HG03135 (cell line): ENCODE measurements around the gene STYX.
A peak's percentile ranks its signal among the peaks of the same experiment; 100 is the strongest.

Experiments used
- ATAC-seq: cut with Tn5 transposase; IDR thresholded peaks from one replicate; pipeline ENCODE4 v1.9.1; 2021; ENCODE audit warnings: mild to moderate bottlenecking, moderate library complexity; ENCODE audit not compliant: unreplicated experiment

The STYX gene, protein sequence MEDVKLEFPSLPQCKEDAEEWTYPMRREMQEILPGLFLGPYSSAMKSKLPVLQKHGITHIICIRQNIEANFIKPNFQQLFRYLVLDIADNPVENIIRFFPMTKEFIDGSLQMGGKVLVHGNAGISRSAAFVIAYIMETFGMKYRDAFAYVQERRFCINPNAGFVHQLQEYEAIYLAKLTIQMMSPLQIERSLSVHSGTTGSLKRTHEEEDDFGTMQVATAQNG

DNA sequence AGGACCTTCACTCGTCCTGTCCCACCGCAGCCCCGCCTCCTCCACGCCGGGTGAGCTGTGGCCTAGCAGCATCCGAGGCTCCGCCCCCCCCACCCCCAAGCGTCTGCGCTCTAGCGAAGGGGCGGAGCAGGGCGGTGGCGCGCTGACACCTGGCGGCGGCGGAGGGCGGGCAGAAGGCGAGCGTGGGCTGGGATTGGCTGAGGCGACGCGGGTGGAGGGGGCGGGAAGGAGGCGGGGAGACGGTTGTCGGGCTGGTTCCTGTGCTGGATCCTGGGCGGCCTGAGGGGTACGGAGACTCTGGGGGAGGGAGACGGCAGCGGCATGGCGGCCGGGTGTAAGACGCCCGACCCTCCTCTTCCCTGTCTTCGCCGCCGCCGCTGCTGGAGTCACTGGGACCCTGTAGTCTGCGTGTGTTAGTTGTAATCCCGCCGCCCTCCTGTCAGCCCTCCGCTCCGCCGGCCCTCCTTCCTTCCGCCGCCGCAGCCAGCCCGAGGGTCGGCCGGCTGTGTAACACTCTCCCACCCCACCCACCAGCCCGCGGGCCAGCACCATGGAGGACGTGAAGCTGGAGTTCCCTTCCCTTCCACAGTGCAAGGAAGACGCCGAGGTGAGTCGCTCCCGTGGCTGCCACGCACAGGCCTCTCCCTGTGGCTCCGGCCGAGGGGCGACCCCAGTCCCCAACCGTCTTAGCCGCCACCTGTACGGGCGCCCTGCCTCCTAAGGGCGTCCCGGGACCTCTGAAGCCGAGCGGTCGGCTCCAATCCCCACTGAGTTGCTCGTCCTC lies at the start of gene STYX:
Gene STYX, plus strand, starts transcription at position 242 of the 784 bp plus-strand sequence. Its CDS starts 309 bp downstream, at position 551.
- peak; percentile 91 for ATAC-seq

DNA sequence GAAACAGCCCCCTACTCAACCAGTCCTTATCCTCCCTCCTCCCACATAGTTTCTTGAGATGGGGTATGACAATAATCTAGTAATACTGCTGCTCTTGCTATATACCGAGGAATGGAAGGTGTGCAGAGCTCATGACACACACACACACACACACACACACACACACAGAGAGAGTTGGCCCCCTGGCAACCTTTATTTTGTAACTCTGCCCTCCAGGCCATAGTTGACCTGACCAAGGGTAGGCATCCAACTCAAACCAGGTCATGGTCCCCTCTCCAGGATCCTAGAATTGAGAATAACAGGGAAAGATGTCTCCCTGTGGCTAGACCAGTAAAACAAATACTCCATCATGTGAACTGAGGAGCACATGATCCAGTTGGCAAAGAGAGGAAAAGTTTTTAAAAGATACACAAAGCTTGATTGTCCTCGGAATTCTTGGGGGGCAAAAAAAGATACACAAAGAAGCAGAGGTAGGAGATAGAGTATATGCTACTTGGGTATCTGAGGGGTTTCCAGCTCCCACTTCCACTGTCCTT lies 45.9 kb upstream of the STYX start:
- ATAC-seq: no peak

DNA sequence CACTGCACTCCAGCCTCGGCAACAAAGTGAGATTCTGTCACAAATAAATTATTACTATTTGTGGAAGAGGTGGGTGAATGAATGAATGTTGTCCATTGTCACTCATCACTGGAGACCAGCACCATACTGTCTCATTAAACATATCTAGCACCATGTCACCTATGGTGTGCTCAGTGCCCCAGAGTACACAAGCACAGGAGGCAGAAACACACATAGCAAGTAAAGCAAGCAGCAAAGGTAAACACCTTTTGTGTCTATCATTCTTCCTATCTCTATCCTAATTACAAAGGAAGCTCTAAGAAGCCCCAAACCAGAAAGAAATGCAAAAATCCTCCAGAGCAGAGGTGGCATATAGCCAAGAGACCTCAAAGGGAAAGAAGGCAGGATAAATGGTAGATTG lies 43.8 kb upstream of the STYX start:
- ATAC-seq: no peak

DNA sequence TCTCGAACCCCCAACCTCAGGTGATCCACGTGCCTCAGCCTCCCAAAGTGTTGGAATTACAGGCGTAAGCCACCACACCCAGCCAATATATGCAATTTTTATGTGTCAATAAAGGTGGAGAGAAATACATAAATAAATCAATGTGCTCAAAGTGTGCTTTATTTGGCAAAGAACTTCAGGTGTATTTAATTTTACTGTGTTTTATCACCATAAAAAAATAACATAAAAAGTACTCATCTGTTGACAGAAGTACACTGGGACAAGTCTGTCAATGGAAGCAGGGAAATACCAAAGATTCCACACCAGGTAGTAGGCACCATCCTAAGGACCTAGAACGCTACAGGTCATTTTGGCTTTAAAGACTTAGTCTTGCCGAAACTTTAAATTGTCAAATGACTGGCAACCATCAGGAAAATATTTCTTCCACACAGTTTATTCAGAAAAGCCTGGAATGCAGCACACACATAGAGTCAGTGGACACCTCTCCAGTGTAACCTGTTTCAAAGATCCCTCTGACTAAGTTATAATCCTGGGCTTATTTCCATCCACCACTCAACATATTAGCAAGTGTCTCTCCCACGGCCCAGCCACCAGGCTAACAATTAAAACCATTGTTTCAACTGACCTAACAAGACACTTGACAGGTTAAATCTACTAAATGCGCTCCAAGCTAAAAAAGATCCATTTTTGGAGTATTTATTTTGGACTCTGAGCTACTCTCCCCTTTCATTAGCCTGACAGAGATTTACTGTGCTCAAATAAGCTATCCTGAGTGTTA lies 38.8 kb upstream of the STYX start:
- no peak for ATAC-seq

DNA sequence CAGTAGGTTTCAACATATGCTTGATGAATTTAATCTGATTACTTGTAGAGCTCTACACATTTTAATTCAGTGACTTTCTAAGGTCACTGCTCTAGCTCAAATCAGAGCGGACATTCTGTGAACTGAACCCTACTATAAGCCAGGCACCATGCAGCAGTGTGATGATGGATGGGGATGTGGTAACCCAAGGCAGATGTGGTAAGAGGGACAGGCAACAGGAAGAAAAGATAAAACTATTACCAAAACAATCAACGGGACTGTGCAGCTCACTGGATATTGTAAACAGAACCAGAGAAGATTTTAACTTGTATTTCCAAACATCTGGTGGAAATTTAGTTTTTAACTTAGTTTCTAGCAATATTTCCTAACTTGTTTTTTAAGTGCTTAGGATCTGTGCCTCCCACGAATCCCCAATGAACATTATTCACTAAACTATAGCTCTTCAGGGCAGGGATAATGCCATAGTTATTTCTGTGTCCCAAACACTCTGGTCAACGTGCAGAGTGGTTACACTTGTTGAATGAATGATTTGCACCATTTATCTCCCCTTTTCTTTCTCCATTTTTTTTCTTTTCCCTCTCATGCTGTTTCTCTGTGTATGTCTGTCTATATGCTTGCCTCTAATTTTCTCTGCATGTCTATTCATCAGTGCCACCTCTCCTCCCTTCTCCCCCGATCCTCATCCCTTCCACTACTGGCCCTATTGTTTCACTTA lies 37.6 kb upstream of the STYX start:
- ATAC-seq: no peak

DNA sequence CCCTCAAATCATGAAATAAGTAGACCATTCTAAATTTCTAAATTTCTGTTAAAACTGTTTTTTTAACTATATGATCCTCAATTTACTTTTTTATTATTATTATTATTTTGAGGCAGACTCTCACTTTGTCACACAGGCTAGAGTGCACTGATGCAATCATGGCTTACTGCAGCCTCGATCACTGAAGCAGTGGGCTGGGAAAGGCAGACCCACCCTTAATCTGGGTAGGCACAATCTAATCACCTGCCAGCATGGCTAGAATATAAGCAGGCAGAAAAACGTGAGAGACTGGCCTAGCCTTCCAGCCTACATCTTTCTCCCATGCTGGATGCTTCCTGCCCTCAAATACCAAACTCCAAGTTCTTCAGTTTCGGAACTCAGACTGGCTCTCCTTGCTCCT lies 36.9 kb upstream of the STYX start:
- no peak for ATAC-seq

DNA sequence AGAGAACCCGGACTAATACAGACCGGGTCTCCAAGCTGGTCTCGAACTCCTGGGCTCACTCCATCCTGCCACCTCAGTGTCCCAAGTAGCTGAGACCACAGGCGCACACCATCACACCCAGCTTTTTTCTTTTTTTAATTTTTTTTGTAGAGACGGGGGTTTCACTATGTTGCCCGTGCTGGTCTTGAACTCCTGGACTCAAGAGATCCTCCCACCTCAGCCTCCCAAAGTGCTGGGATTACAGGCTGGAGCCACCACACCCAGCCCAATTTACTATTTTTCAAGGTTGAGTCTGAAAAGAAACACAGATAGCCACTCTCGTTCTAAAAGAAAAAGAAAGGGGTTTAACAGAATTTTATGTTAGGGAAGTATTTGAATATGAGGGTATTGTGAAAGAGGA lies 36.4 kb upstream of the STYX start:
- no peak for ATAC-seq

DNA sequence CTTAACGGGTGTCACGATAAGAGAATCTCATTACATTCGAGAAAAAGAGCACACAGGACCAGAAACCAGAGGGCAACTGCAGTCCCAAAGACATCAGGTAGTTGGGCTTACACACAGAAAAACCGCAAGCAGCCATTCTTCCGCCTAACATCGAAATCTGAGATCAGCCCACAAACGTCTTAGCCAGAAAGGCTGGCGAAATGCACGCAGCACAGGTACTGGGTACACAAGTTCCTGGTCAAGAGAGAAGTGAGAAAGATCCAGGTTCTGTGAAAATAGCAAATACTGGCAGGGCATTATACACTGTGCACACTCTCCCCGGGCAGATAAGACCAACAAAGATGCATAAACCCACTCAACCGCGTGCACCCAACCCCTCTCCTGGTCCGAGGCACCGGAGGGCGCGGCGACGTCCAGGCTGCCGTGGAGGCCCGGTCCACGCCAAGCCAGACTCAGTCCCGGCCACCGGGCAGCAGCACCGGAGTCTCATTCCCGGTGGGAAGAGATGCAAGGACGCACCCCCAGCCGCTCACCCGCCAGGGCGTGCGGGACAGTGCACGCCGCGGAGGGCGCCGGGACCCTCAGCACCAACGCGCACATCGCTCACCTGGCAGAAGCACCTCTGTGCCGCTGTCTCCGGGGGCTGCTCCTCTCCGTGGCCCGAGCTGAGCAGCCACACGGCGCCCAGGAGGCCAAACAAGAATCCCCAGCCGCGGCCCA lies 35.0 kb upstream of the STYX start:
- ATAC-seq: peak; percentile 50

DNA sequence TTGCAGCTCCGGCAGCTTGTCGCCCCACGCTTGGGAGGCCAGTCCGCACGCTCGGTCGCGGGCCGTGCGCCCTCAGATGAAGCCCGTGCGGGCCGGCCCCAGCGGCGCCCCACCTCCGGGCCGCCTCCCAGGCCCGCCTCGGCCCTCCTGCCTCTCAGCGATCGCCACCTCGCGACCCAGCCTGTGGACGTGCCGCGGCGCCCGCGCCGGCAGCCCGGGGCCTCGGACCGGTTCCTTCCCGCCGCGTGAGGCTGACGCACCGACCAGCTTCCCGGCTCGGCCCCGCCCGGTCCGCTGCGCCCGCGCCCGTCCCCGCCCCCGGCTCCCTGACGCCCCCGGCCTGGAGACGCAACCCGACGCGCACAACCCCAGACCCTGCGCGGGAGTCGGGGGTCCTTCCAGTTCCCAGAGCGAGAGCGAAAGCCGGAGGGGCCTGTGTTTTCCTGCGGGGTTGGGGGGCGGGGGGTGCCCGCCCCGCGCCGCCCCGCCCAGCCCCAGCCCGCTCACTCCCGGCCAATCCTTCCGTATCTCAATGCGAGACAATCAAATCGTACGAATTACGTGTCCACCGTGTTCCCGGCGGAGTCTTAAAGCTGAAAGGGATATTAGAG lies 34.4 kb upstream of the STYX start, which contains the start of gene ERO1A:
Gene ERO1A, minus strand, starts transcription at position 78 of the 611 bp plus-strand sequence. Its CDS starts 77 bp downstream, at position 1.
- ATAC-seq: peak; percentile 60

DNA sequence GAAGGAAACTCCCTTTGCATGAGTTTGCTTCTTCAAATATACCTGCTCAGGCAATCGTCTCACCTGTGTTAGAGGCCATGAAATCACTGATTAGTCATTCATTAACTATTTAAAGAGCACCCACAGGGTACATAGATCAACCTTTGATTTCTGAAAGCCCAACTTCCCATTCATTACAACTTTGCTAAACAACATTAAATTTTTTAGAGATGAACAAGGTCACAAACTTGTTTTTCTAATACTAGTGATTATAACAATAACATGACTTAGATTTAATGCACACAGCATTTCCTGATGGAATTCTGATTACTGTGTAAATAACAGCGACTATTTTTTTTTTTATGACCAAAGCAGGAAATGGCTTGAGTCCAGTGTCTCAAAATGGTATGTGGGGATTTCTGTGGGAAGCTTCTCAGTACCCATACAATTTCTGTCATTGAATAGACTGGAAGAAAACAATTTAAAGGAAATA lies 29.2 kb upstream of the STYX start:
- no peak for ATAC-seq

DNA sequence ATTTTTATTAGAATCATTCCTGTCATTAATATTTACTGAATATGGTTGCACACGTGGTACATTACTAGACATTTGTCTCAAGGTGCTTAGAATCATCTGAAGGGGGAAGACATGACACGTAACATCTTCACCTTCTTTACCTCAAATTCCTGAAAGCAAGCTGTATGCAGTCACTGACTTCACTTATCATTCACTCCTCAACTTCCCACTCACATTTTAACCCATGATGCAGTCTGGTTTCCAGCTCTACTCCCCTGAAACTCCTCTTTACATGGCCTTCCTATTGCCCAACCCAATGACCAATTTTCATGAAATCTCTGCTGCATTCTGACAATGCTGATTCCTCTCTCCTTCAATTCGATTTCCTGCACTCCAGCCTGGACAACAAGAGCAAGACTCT lies 28.7 kb upstream of the STYX start:
- ATAC-seq: no peak

DNA sequence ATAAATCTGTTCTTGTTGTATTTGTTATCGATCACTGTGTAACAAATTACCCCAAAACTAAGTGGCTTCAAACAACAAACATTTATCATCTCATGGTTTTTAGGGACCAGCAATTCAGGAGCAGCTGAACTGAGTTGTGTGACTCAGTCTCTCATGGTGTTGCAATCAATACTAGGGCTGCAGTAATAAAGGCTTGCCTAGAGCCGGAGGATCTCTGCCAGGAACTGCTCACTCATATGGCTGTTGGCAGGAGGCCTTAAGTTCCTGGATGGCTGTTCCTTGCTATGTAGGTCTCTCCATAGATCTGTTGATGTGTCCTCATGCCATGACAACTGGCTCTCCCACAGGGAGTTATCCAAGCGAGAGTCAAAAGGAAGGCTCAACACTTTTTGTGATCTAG lies 26.7 kb upstream of the STYX start:
- no peak for ATAC-seq

DNA sequence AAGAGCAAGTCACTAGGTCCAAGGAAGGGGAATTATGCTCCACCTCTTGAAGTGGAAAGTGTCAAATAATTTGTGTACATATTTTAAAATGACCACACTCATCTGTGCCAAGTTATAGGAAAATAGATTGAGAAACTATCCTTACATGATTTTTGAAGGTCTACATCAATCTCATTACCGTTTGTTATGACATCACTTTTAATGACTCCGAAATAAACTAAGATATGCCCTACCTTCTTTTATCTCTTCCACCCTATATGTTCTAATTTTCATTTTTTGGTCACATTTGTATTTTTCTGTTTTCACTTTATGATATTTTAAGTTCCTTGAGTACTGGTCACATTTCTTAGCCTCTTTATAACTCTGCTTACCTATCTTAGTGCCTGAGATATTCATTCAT lies 26.3 kb upstream of the STYX start:
- no peak for ATAC-seq

DNA sequence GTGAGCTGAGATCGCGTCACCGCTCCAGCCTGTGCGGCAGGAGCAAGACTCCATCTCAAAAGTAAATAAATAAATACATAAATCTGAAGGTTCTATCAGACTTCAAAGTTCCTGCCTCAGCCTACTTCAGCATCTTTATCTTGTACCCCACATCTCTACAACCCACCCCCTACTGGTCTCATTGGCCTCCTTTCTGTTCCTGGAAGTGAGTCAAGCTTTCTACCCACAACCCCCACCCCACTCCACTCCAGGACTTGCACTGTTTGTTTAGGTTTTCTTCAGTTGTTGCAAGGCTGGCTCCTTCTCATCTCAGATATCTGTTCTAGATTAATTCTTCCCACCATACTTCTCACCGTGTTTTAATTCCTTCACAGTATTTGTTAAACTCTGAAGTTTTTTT lies 23.7 kb upstream of the STYX start:
- no peak for ATAC-seq

DNA sequence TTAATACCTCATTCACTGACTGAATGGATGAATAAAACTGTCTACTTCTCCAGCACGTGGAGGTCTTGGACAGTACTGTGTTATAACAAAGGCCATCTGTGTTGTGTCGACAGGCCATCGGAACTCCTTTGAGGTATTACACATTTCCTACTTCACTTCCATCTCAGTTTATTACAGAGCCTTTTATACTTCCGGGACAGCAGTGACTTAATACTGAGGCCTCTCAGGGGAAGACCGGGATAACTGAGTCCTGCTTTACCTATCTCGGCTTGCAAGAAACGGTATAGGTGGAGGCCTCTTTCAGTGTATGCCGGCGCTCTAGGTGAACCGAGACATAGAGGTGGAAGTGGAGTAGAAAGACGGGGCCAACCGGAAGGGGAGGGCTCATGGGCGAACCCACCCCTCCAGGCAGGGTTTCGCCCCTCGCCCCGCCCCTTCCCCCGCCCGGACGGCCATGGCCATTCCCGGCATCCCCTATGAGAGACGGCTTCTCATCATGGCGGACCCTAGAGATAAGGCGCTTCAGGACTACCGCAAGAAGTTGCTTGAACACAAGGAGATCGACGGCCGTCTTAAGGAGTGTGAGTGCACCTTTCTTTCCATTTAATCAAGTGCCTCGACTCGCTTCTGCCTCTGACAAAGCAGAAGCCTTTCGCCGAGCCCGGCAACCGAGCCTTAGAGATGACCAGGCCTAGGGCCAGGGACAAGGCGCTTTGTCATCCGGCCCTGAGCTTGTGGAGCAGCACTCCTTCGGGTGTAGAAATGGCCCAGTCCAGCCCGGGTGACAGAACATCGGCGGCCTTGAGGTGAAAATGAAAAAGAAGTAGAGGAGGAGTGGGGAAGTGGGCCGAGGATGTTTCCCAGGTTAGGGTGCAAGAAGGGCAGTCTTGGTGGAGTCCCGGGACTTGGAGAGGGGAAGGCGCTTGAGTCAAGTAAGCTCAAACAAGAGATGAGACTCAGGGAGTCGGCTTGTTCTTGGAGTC lies 23.0 kb upstream of the STYX start, which contains the start of gene PSMC6:
Gene PSMC6, plus strand, starts transcription at position 477 of the 983 bp plus-strand sequence. Its CDS starts 20 bp downstream, at position 497.
- ATAC-seq: peak; percentile 97

DNA sequence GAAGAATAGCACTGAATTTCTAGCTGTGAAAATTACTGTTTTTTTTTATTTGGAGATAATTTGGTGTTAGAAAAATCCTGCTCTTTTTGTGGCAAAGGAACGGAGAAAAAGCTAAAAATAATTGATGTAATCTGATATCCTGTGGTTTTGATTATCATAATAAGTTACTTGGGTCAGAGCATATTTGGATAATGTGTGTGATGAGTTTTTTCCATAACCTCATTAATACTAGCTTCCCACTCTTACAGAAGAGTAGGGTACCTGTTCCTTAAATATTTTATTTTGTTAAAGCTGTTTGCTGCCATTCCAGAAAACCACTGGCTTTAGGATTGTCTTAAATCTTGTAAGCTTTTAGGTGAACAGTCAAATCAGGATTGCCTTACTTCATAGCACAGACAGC lies 18.3 kb upstream of the STYX start:
- ATAC-seq: no peak

DNA sequence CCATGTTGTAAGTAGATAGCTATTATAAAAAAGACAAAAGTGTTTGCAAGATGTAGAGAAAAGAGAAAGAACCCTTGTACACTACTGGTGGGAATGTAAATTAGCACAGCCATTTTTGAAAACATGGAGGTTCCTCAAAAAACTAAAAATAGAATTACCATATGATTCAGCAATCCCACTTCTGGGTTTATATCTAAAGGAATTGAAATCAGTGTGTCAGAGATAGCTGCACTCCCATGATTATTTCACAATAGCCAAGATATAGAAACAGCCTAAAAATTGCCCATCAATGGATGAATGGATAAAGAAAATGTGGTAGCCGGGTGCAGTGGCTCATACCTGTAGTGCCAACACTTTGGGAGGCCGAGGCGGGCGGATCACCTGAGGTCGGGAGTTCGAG lies 13.8 kb upstream of the STYX start:
- ATAC-seq: no peak
